IMR-90 (cell line): ENCODE results near the gene ZSCAN5A.

Experiments used
- BHLHE40 ChIP-seq: fragments of 150-350 bp; IDR thresholded peaks from 2 replicates; pipeline ENCODE4 v1.6.1; 2016; ENCODE audit warnings: mild to moderate bottlenecking, low read depth, low read length
- CEBPB ChIP-seq: IDR thresholded peaks from 2 replicates; pipeline ENCODE4 v1.6.1; 2012; ENCODE audit warnings: low read depth, low read length, improper control_type of control experiment
- CHD1 ChIP-seq: IDR thresholded peaks from 2 replicates; pipeline ENCODE4 v1.6.1; 2012; ENCODE audit warnings: low read depth, low read length, improper control_type of control experiment
- MAFK ChIP-seq: IDR thresholded peaks from 2 replicates; pipeline ENCODE4 v1.6.1; 2012; ENCODE audit warnings: low read depth, low read length, improper control_type of control experiment
- MAZ ChIP-seq: IDR thresholded peaks from 2 replicates; pipeline ENCODE4 v1.6.1; 2012; ENCODE audit warnings: low read depth, mild to moderate bottlenecking, low read length, improper control_type of control experiment, moderate library complexity, borderline replicate concordance
- MXI1 ChIP-seq: IDR thresholded peaks from 2 replicates; pipeline ENCODE4 v1.6.1; 2012; ENCODE audit warnings: low read depth, mild to moderate bottlenecking, low read length, moderate library complexity, borderline replicate concordance
- NFE2L2 ChIP-seq: fragments of 150-350 bp; IDR thresholded peaks from 2 replicates; pipeline ENCODE4 v1.6.1; 2016; ENCODE audit warnings: low read depth, mild to moderate bottlenecking, low read length
- POLR2A ChIP-seq: IDR thresholded peaks from 2 replicates; pipeline ENCODE4 v1.6.1; 2012; ENCODE audit warnings: mild to moderate bottlenecking, low read depth, low read length
- RAD21 ChIP-seq: IDR thresholded peaks from 2 replicates; pipeline ENCODE4 v1.6.1; 2012; ENCODE audit warnings: low read length, improper control_type of control experiment
- RCOR1 ChIP-seq: IDR thresholded peaks from 2 replicates; pipeline ENCODE4 v1.6.1; 2012; ENCODE audit warnings: mild to moderate bottlenecking, low read length, improper control_type of control experiment; ENCODE audit not compliant: insufficient replicate concordance
- SMC3 ChIP-seq: fragments of 150-350 bp; IDR thresholded peaks from 2 replicates; pipeline ENCODE4 v1.6.1; 2016; ENCODE audit warnings: low read depth, mild to moderate bottlenecking, antibody characterized with exemption, low read length, moderate library complexity
- TF ChIP-seq, protein P1 (sequence below): conservative IDR thresholded peaks from 2 replicates; pipeline ENCODE4 v1.5.1; 2012; ENCODE audit warnings: mild to moderate bottlenecking, low read depth, low read length, improper control_type of control experiment
- TF ChIP-seq, protein P2 (sequence below): fragments of 150-350 bp; IDR thresholded peaks from 2 replicates; pipeline ENCODE4 v1.6.1; 2016; ENCODE audit warnings: low read depth, mild to moderate bottlenecking, low read length, moderate library complexity, borderline replicate concordance
- TF ChIP-seq, protein P3 (sequence below): fragments of 150-350 bp; IDR thresholded peaks from 2 replicates; pipeline ENCODE4 v1.6.1; 2017; ENCODE audit warnings: mild to moderate bottlenecking, antibody characterized with exemption, low read length, low read depth

GRCh38 chr19:56301886-56302620 is 12.6 kb downstream of the ZSCAN5A start:
- TF ChIP-seq POLR2A (no peak), CHD1 (no peak), CEBPB (no peak), BHLHE40 (no peak), MAZ (no peak), MXI1 (no peak), MAFK (no peak), RCOR1 (no peak), RAD21 (no peak), NFE2L2 (no peak), SMC3 (no peak)
- TF ChIP-seq, protein P1, sequence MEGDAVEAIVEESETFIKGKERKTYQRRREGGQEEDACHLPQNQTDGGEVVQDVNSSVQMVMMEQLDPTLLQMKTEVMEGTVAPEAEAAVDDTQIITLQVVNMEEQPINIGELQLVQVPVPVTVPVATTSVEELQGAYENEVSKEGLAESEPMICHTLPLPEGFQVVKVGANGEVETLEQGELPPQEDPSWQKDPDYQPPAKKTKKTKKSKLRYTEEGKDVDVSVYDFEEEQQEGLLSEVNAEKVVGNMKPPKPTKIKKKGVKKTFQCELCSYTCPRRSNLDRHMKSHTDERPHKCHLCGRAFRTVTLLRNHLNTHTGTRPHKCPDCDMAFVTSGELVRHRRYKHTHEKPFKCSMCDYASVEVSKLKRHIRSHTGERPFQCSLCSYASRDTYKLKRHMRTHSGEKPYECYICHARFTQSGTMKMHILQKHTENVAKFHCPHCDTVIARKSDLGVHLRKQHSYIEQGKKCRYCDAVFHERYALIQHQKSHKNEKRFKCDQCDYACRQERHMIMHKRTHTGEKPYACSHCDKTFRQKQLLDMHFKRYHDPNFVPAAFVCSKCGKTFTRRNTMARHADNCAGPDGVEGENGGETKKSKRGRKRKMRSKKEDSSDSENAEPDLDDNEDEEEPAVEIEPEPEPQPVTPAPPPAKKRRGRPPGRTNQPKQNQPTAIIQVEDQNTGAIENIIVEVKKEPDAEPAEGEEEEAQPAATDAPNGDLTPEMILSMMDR: no peak
- TF ChIP-seq, protein P2, sequence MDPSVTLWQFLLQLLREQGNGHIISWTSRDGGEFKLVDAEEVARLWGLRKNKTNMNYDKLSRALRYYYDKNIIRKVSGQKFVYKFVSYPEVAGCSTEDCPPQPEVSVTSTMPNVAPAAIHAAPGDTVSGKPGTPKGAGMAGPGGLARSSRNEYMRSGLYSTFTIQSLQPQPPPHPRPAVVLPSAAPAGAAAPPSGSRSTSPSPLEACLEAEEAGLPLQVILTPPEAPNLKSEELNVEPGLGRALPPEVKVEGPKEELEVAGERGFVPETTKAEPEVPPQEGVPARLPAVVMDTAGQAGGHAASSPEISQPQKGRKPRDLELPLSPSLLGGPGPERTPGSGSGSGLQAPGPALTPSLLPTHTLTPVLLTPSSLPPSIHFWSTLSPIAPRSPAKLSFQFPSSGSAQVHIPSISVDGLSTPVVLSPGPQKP: no peak
- TF ChIP-seq, protein P3, sequence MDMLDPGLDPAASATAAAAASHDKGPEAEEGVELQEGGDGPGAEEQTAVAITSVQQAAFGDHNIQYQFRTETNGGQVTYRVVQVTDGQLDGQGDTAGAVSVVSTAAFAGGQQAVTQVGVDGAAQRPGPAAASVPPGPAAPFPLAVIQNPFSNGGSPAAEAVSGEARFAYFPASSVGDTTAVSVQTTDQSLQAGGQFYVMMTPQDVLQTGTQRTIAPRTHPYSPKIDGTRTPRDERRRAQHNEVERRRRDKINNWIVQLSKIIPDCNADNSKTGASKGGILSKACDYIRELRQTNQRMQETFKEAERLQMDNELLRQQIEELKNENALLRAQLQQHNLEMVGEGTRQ: no peak
